ENCODE results near the gene PHF21B. TPM values are rescaled to one million over a fixed set of nuclear protein-coding genes. Genes with fewer than 3 reads are reported as not detected.

PHF21B gene
- total RNA-seq, 1 donor from 2014 or later = 113 TPM

GRCh38 chr22:44878483-44879300 is 131.1 kb downstream of the PHF21B start:
- DNase-seq = no peak
- Mint-ChIP-seq H3K4me3 (ENCODE audit: unreplicated experiment) (no peak overlapping the region), H3K36me3 (ENCODE audit: unreplicated experiment) (peaks cover 16% of the 10 kb centered on the region), H3K9me3 (ENCODE audit: unreplicated experiment) (peaks cover 12% of the 10 kb centered on the region), H3K27me3 (ENCODE audit: unreplicated experiment) (peaks cover 1% of the 10 kb centered on the region), H3K27ac (ENCODE audit: unreplicated experiment) (no peak overlapping the region), H3K4me1 (ENCODE audit: low read depth, unreplicated experiment) (no peaks in the 10 kb centered on the region)
- no peak for TF ChIP-seq CTCF (IDR thresholded peaks at IDR 0.05; ENCODE audit: partially characterized antibody, unreplicated experiment)

- H3K4me1 Mint-ChIP-seq (ENCODE audit: low read depth, unreplicated experiment) = no peaks in the 10 kb centered on the region
- H3K27me3 Mint-ChIP-seq (ENCODE audit: unreplicated experiment) = peaks cover 1% of the 10 kb centered on the region
- no peak for DNase-seq
- no peak overlapping the region for H3K27ac Mint-ChIP-seq (ENCODE audit: unreplicated experiment)
- peaks cover 18% of the 10 kb centered on the region for H3K36me3 Mint-ChIP-seq (ENCODE audit: unreplicated experiment)
- TF ChIP-seq CTCF (IDR thresholded peaks at IDR 0.05; ENCODE audit: partially characterized antibody, unreplicated experiment) = no peak
- no peak overlapping the region for H3K4me3 Mint-ChIP-seq (ENCODE audit: unreplicated experiment)
- peaks cover 12% of the 10 kb centered on the region for H3K9me3 Mint-ChIP-seq (ENCODE audit: unreplicated experiment)
Observed at GRCh38 chr22:44876921-44877320, 132.9 kb downstream of the PHF21B start.

GRCh38 chr22:44871782-44872181 is 138.0 kb downstream of the PHF21B start:
- H3K36me3 Mint-ChIP-seq (ENCODE audit: unreplicated experiment) = peaks cover 13% of the 10 kb centered on the region
- no peak for DNase-seq
- TF ChIP-seq CTCF (IDR thresholded peaks at IDR 0.05; ENCODE audit: partially characterized antibody, unreplicated experiment) = no peak
- H3K4me3 Mint-ChIP-seq (ENCODE audit: unreplicated experiment) = no peak overlapping the region
- peaks cover 4% of the 10 kb centered on the region for H3K27me3 Mint-ChIP-seq (ENCODE audit: unreplicated experiment)
- peaks cover 2% of the 10 kb centered on the region for H3K4me1 Mint-ChIP-seq (ENCODE audit: low read depth, unreplicated experiment)
- H3K9me3 Mint-ChIP-seq (ENCODE audit: unreplicated experiment) = peaks cover 3% of the 10 kb centered on the region
- H3K27ac Mint-ChIP-seq (ENCODE audit: unreplicated experiment) = no peak overlapping the region

GRCh38 chr22:44870021-44870420 is 139.8 kb downstream of the PHF21B start:
- Mint-ChIP-seq H3K27ac (ENCODE audit: unreplicated experiment) (no peak overlapping the region), H3K27me3 (ENCODE audit: unreplicated experiment) (peaks cover 5% of the 10 kb centered on the region), H3K4me3 (ENCODE audit: unreplicated experiment) (no peak overlapping the region), H3K36me3 (ENCODE audit: unreplicated experiment) (peaks cover 8% of the 10 kb centered on the region), H3K9me3 (ENCODE audit: unreplicated experiment) (no peaks in the 10 kb centered on the region), H3K4me1 (ENCODE audit: low read depth, unreplicated experiment) (peaks cover 2% of the 10 kb centered on the region)
- TF ChIP-seq CTCF (IDR thresholded peaks at IDR 0.05; ENCODE audit: partially characterized antibody, unreplicated experiment) = no peak
- DNase-seq = no peak

GRCh38 chr22:44869196-44869595 is 140.6 kb downstream of the PHF21B start:
- no peak for DNase-seq
- H3K27me3 Mint-ChIP-seq (ENCODE audit: unreplicated experiment) = peaks cover 5% of the 10 kb centered on the region
- no peak for TF ChIP-seq CTCF (IDR thresholded peaks at IDR 0.05; ENCODE audit: partially characterized antibody, unreplicated experiment)
- peaks cover 12% of the 10 kb centered on the region for H3K36me3 Mint-ChIP-seq (ENCODE audit: unreplicated experiment)
- no peaks in the 10 kb centered on the region for H3K9me3 Mint-ChIP-seq (ENCODE audit: unreplicated experiment)
- no peak overlapping the region for H3K4me3 Mint-ChIP-seq (ENCODE audit: unreplicated experiment)
- no peak overlapping the region for H3K27ac Mint-ChIP-seq (ENCODE audit: unreplicated experiment)
- peaks cover 2% of the 10 kb centered on the region for H3K4me1 Mint-ChIP-seq (ENCODE audit: low read depth, unreplicated experiment)

Measured in glutamatergic neuron (in vitro differentiated cells).